GM18867 (cell line): ENCODE results near the gene STX18.
"Not testable (repeated sequence)": the region's sequence is repeated elsewhere in the genome, so short reads cannot be mapped to it uniquely, and the experiment has no call there.

Experiments used
- ATAC-seq: cut with Tn5 transposase; IDR thresholded peaks from one replicate; pipeline ENCODE4 v1.9.1; 2021; ENCODE audit warnings: mild to moderate bottlenecking, moderate library complexity; ENCODE audit not compliant: unreplicated experiment

STX18 gene

DNA sequence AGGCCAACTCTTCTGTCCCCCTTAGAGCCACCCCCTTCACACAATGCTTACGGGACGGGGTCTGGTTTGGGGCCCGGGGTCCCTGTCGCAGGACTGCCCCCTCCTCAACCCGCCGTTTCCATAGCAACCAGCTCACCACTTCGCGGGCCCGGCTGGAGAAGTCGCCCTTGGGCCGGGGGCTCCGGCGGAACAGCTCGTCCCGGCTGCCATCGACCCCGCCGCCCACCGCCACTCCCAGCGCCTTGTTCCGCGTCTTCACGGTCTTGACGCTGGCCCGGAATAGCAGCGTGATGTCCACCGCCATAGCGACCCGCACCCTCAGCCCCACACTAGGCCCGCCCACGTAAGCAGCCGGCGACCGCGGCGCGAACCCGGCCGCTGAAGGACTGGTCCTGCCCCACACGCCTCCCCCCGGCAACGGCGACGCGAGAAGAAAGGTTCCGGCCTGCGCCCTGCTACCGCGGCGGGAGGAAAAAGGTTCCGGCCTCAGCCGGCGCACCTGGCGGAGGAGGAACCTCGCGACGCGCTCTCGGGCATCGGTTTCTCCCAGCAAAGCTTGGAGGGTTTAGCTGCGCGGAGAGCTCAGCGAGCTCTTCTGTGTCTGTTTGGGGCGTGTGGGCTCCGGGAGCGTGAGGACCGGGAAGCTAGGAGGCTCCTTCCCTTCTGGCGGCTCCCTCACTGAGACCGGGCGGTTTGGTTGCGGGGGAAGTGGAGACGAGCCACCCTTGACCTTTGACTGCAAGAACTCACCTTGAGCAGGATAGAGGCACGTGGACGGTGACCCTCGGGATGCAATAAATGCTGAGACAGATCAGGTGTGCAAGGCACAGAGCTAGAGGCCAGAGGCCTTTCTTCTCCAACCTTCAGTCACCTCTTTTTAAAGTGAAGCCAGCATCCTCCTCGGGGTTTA is at the start of gene STX18:
Gene STX18, minus strand, starts transcription at position 388 of the 910 bp plus-strand sequence. Its CDS starts 84 bp downstream, at position 304.
- peak; percentile 89 for ATAC-seq

DNA sequence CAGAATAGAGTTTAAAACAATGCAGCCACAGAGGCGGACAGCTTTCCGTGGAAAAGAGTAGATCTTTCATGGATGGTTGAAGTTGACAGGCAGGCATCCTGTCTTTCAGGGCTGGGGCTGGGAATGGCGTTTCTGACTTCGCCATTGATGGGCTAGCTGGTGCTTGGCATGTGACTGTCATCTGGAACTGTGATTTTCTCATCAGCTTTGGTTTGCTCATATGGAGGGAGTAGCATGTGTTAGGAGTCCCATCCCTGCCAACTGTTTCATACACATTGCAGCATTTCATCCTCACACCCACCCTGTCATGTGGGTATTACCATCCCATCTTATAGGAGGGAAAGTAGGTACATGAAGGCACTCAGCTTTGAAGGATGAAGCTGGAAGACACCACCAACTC is 49.2 kb upstream of the STX18 start:
- ATAC-seq = no peak

GRCh38 chr4:4590546-4590945 is 48.7 kb upstream of the STX18 start:
- ATAC-seq = no peak

GRCh38 chr4:4585012-4585670 is 43.3 kb upstream of the STX18 start:
- no peak for ATAC-seq

GRCh38 chr4:4583606-4584005 is 41.8 kb upstream of the STX18 start:
- no peak for ATAC-seq

- no peak for ATAC-seq
These were observed 40.8 kb upstream of the STX18 start for GRCh38 chr4:4582653-4583052.

- ATAC-seq = no peak
These were observed 38.6 kb upstream of the STX18 start for GRCh38 chr4:4580494-4580893.

DNA sequence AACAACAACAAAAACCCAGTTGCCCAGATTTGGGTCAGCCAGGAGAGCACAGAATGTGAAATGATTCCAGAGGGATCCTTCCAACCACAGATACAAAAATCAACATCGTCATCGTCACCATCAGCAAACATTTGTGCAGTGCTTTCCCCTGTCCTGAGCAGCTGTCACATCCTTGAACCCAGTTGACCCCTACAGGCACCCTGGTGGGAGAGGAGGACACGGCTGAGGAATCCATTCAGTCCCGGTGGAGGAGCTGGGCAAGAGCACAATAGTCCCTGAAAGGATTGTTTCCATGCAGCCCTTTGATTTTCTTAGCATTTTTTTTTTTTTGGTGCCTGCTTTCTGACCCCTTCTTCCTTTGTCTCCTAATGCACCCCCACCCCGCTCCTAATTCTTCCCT is 37.1 kb upstream of the STX18 start:
- ATAC-seq = no peak

- ATAC-seq = no peak
These were observed 35.6 kb upstream of the STX18 start for GRCh38 chr4:4577359-4577875.

- peak; percentile 85 for ATAC-seq
These were observed 33.7 kb upstream of the STX18 start for GRCh38 chr4:4575284-4576211.

DNA sequence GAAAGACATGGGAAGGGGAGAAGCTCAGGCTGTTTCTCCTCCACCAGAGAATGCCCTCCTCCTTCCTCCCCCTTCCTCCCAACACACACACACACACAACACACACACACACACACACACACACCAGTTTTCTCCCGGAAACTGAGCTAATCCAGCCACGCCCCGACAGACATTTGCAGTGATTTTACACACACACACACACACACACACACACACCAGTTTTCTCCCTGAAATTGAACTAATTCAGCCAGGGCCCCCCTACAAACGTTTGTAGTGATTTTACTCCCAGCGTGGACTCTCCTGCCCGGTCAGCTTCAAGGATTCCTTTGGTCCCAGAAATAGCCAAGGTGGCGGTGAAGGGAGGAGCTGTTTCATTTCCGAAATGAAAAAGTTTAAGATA is 32.9 kb upstream of the STX18 start:
- no peak for ATAC-seq

DNA sequence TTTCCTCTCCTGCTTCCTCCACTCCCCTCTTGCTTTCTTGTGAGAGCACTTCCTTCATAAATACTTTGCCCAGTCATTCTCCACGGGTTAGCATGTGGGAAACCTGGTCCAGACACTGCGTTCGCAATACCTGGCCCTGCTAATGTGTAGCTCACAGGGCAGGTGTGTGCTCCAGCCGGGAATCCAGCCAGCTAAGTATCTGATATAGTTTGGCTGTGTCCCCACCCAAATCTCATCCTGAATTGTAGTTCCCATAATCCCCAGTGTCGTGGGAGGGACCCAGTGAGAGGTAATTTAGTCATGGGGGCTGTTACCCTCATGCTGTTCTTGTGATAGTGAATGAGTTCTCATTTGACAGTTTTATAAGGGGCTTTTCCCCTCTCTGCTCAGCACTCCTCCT is 32.2 kb upstream of the STX18 start:
- no peak for ATAC-seq

DNA sequence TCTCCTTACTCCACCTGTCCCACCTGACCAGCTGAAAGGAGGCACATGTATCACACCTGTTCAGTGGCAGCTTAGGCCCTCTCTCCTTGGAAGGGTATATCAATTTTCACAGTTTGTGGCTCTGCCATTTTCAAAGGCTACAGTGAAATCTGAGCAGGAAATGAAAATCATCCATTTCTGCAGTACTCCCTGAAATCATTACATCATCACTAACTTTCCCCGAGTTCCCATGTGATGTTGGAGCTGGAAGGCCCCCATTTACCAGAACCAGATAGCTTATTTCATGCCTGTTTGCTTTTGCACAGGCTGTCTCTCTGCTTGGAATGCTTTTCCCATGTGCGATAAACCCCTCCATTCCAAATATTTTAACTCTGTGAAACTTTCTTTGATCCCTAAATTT is 31.0 kb upstream of the STX18 start:
- ATAC-seq = no peak

GRCh38 chr4:4569861-4570260 is 28.0 kb upstream of the STX18 start:
- not testable (repeated sequence) for ATAC-seq

DNA sequence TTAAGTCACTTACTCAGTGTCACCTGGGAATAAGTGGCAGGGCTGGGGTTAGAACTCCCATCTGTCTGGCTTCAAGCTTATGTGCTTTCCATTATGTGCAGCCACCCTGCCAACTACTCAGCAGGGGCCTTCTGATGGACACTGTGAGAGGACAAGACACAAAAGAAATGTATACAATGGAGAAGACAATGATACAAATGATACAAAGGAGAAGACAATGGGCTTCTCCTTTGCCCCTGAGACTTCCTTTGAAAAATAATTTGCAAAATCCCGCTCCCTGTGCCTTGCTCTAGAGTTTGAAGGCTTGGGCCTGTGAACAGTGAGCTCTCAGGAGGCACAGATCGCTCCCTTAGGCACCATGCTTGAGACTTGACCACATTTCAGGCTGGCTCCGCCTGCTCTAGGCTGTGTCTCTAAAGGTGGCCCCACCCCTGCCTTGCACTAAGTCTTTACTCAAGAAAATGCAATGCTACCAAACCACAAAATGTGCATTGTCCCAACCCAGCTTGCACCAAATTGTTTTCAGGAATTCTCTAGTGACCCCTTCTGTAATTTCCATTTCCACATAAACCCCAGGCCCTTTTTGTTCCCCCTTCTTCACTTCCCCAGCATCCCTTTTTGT is 27.1 kb upstream of the STX18 start:
- ATAC-seq = no peak

DNA sequence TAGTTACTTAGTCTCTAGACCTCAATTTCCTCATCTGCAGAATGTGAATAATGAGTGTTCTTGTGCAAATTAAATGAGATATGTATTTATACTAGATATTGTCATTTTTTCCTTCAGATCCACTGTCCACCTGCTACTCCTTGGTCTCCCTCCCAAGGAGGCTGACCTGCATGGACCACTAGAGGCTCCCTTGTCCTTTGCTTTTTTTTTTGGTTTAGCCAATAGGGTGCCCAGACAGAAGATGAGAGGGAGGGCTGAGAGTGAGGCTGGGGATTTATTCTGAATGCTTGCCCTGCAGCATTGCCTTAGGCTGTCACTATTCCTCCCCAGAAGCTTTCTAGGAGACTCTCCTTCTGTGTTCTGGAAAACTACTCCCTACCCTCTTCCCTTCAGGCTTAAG is 24.5 kb upstream of the STX18 start:
- not testable (repeated sequence) for ATAC-seq

GRCh38 chr4:4564522-4564921 is 22.7 kb upstream of the STX18 start:
- ATAC-seq = no peak

- no peak for ATAC-seq
These were observed 18.8 kb upstream of the STX18 start for GRCh38 chr4:4560642-4561041.

GRCh38 chr4:4560136-4560535 is 18.3 kb upstream of the STX18 start:
- ATAC-seq = no peak

DNA sequence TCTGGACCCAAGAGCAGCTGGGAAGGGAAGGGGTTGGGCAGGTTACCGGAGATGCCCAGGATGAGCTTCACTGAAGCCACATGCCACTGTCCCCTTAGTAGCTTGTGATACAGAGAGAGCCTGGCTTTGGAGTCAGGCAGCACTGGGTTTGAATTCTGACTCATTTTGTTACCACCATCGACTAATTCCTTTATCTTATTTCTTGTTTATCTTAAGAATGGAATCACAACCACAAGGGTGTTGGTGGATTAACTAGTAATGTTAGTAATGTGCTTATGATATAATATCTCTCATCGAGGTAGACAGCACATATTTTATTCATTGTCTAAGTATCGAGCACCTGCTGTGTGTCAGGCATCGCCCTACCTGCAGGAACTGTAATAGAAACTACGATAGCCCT is 17.7 kb upstream of the STX18 start:
- no peak for ATAC-seq
